OCI-LY7 (cell line): ENCODE results near the gene CPNE5. TPM values are rescaled to one million over a fixed set of nuclear protein-coding genes. Genes with fewer than 3 reads are reported as not detected.

Experiments used
- BruUV-seq: library from RNA; stranded (reverse); fragments of 400-500 nt; replicated peaks from 2 replicates; lab custom pipeline; 2021; lab: Mats Ljungman, UMichigan
- CTCF ChIA-PET: fragments of 300-600 bp; sonication (Branson Sonifier 250); formaldehyde crosslinking; loops from one replicate; lab custom pipeline; 2022; ENCODE audit warnings: antibody characterized with exemption; ENCODE audit not compliant: unreplicated experiment; lab: Charles Lee
- POLR2A ChIA-PET: fragments of 300-600 bp; sonication (Branson Sonifier 250); formaldehyde crosslinking; loops from one replicate; lab custom pipeline; 2022; ENCODE audit warnings: antibody characterized with exemption; lab: Charles Lee
- DNase-seq: peaks from one replicate; pipeline ENCODE4 v3.0.0-alpha.2; 2015; ENCODE audit warnings: low spot score
- H2AFZ ChIP-seq: fragments of 200-600 bp; sonication (generic), shearing (Covaris generic); 2 replicates; pipeline ENCODE4 v1.6.1; 2014; ENCODE audit warnings: mild to moderate bottlenecking, antibody characterized with exemption, low read length, moderate library complexity
- H3K27ac ChIP-seq: fragments of 200-600 bp; sonication (generic); 2 replicates; pipeline ENCODE4 v1.5.1; 2014; ENCODE audit warnings: mixed run types, low read depth, mild to moderate bottlenecking, moderate library complexity, low read length, inconsistent platforms; ENCODE audit not compliant: poor library complexity, severe bottlenecking
- H3K36me3 ChIP-seq: fragments of 200-600 bp; sonication (generic); 2 replicates; pipeline ENCODE4 v1.6.1; 2014; ENCODE audit warnings: mild to moderate bottlenecking, antibody characterized with exemption, low read length, moderate library complexity, mixed read lengths; ENCODE audit not compliant: insufficient read depth
- H3K4me1 ChIP-seq: fragments of 200-600 bp; sonication (generic); 2 replicates; pipeline ENCODE4 v1.5.1; 2014; ENCODE audit warnings: mild to moderate bottlenecking, low read length; ENCODE audit not compliant: insufficient read depth, poor library complexity, severe bottlenecking
- H3K4me2 ChIP-seq: fragments of 200-600 bp; sonication (generic); 2 replicates; pipeline ENCODE4 v1.6.1; 2014; ENCODE audit warnings: mild to moderate bottlenecking, low read length
- H3K4me3 ChIP-seq: fragments of 200-600 bp; sonication (generic); 2 replicates; pipeline ENCODE4 v1.5.1; 2014; ENCODE audit warnings: mild to moderate bottlenecking, low read depth, low read length; ENCODE audit not compliant: poor library complexity, severe bottlenecking
- H3K79me2 ChIP-seq: fragments of 200-600 bp; sonication (generic); 2 replicates; pipeline ENCODE4 v1.6.1; 2016; ENCODE audit warnings: low read depth, mild to moderate bottlenecking, low read length, moderate library complexity, mixed read lengths; ENCODE audit not compliant: insufficient read depth
- H3K9me2 ChIP-seq: fragments of 200-600 bp; sonication (generic); 2 replicates; pipeline ENCODE4 v1.6.1; 2016; ENCODE audit warnings: mild to moderate bottlenecking, low read length, mixed read lengths; ENCODE audit not compliant: insufficient read depth
- H3K9me3 ChIP-seq: fragments of 200-600 bp; sonication (generic); 2 replicates; pipeline ENCODE4 v1.6.1; 2014; ENCODE audit warnings: mild to moderate bottlenecking, mixed run types, low read length, mixed read lengths
- H4K20me1 ChIP-seq: fragments of 200-600 bp; sonication (generic); 2 replicates; pipeline ENCODE4 v1.6.1; 2014; ENCODE audit warnings: mild to moderate bottlenecking, antibody characterized with exemption, low read length, moderate library complexity, mixed read lengths; ENCODE audit not compliant: insufficient read depth
- CTCF ChIP-seq: fragments of 200-600 bp; sonication (generic); conservative IDR thresholded peaks from 2 replicates; pipeline ENCODE4 v1.5.1; 2014; ENCODE audit warnings: mild to moderate bottlenecking, antibody characterized with exemption, low read length, moderate library complexity, mixed read lengths
- EZH2phosphoT487 ChIP-seq: fragments of 200-600 bp; sonication (generic); IDR thresholded peaks from 2 replicates; pipeline ENCODE4 v1.6.1; 2018; ENCODE audit warnings: low read depth, borderline replicate concordance, mild to moderate bottlenecking, mixed run types, antibody characterized with exemption, low read length, moderate library complexity, mixed read lengths
- intact Hi-C: fragments of 100-400 bp; cut with micrococcal nuclease; formaldehyde crosslinking; loops from one replicate; pipeline ENCODE4 v1.10.0; 2022; ENCODE audit not compliant: unreplicated experiment
- total RNA-seq, 2 experiments: library from RNA; depleted of rRNA in 1 of 2; stranded (reverse); fragments of >200 nt in 1 of 2; shearing (Covaris generic) in 1 of 2; gene quantifications; 2 replicates each; pipeline ENCODE4 v1.2.3, GENCODE V29; 2014 to 2022

CPNE5 gene
- total RNA-seq, 2 experiments from 2014 or later = 37.7 to 89.8 TPM

- ChIA-PET CTCF (interaction anchor here (0.9 to 2.7 kb wide), 3 partner anchors 83 to 92 kb away, joined by 3 to 9 read pairs (median 6); no protein-coding TSS in a partner anchor), POLR2A (interaction anchor here (0.6 to 2.1 kb wide), 4 partner anchors 21 to 85 kb away, joined by 3 to 6 read pairs (median 4); no protein-coding TSS in a partner anchor)
- no peaks in the 10 kb centered on the region for H3K9me2 ChIP-seq
- H3K27ac ChIP-seq = no peak overlapping the region
- H3K4me1 ChIP-seq = no peaks in the 10 kb centered on the region
- no peaks in the 10 kb centered on the region for H3K9me3 ChIP-seq
- no peak overlapping the region for H3K4me2 ChIP-seq
- no peak for TF ChIP-seq CTCF
- TF ChIP-seq EZH2phosphoT487 = no peak
- H2AFZ ChIP-seq = no peak overlapping the region
- H4K20me1 ChIP-seq = 0 out of 2 replicates have a peak, but pooled peaks cover 6% of the 10 kb centered on the region
- DNase-seq = no peak
- no TSS peak for BruUV-seq
- peaks cover 60% of the 10 kb centered on the region for H3K36me3 ChIP-seq
- no peak overlapping the region for H3K4me3 ChIP-seq
- no peaks in the 10 kb centered on the region for H3K79me2 ChIP-seq
- intact Hi-C loops = loop anchor here (1.0 to 5.0 kb wide), 2 partner anchors 69 to 85 kb away; no protein-coding TSS in a partner anchor
These were observed 12.4 kb upstream of the CPNE5 start for GRCh38 chr6:36851626-36852025.

GRCh38 chr6:36851149-36851614 is 11.9 kb upstream of the CPNE5 start:
- Histone ChIP-seq H3K9me2 (no peaks in the 10 kb centered on the region), H3K4me3 (no peak overlapping the region), H4K20me1 (0 out of 2 replicates have a peak, but pooled peaks cover 6% of the 10 kb centered on the region), H3K79me2 (no peaks in the 10 kb centered on the region), H3K9me3 (no peaks in the 10 kb centered on the region), H2AFZ (no peak overlapping the region), H3K36me3 (peaks cover 56% of the 10 kb centered on the region), H3K4me1 (no peaks in the 10 kb centered on the region), H3K27ac (no peak overlapping the region), H3K4me2 (no peak overlapping the region)
- POLR2A ChIA-PET = interaction anchor here (0.6 to 2.1 kb wide), 2 partner anchors 22 to 85 kb away, joined by 4 to 6 read pairs; no protein-coding TSS in a partner anchor
- TF ChIP-seq EZH2phosphoT487 (no peak), CTCF (peak; percentile 98)
- peak; percentile 71 for DNase-seq
- no TSS peak for BruUV-seq
- CTCF ChIA-PET = interaction anchor here (2.0 to 2.7 kb wide), 2 partner anchors 82 to 92 kb away, joined by 6 to 9 read pairs; no protein-coding TSS in a partner anchor
- intact Hi-C loops = loop anchor here (1.0 to 5.0 kb wide), 2 partner anchors 69 to 85 kb away; no protein-coding TSS in a partner anchor

GRCh38 chr6:36850021-36850420 is 10.8 kb upstream of the CPNE5 start:
- H2AFZ ChIP-seq = no peak overlapping the region
- no peak overlapping the region for H3K27ac ChIP-seq
- H4K20me1 ChIP-seq = 0 out of 2 replicates have a peak, but pooled peaks cover 6% of the 10 kb centered on the region
- no peak overlapping the region for H3K4me3 ChIP-seq
- H3K36me3 ChIP-seq = peaks cover 44% of the 10 kb centered on the region
- H3K9me2 ChIP-seq = no peaks in the 10 kb centered on the region
- H3K4me1 ChIP-seq = no peaks in the 10 kb centered on the region
- no peak overlapping the region for H3K4me2 ChIP-seq
- BruUV-seq = no TSS peak
- POLR2A ChIA-PET = no interaction called here
- H3K79me2 ChIP-seq = no peaks in the 10 kb centered on the region
- TF ChIP-seq EZH2phosphoT487 (no peak), CTCF (no peak)
- CTCF ChIA-PET = interaction anchor here (1.2 kb wide), 1 partner anchor 84 kb away, joined by 3 read pairs; no protein-coding TSS in a partner anchor
- DNase-seq = no peak
- no peaks in the 10 kb centered on the region for H3K9me3 ChIP-seq
- intact Hi-C loops = loop anchor here (5.0 kb wide), 1 partner anchor 68 kb away; no protein-coding TSS in a partner anchor
